Neural cell (in vitro differentiated cells): ENCODE measurements around the gene TNC. TPM values are rescaled to one million over a fixed set of nuclear protein-coding genes. Genes with fewer than 3 reads are reported as not detected.

Experiments
- H2AFZ ChIP-seq: fragments of 200-600, 300-800 bp; sonication (generic), shearing (Covaris generic); 2 replicates; pipeline ENCODE4 v1.6.0; 2014; ENCODE audit warnings: low read depth, mild to moderate bottlenecking, antibody characterized with exemption, low read length, moderate library complexity
- H3F3A ChIP-seq: fragments of 200-600 bp; shearing (Covaris generic); 2 replicates; pipeline ENCODE4 v1.6.1; 2016; ENCODE audit warnings: mild to moderate bottlenecking, moderate library complexity, mixed read lengths, antibody characterized with exemption, low read length; ENCODE audit not compliant: insufficient read depth, poor library complexity, severe bottlenecking
- H3K27ac ChIP-seq: fragments of 200-600, 300-800 bp; sonication (generic), shearing (Covaris generic); 2 replicates; pipeline ENCODE4 v1.5.1; 2014; ENCODE audit warnings: mild to moderate bottlenecking, low read length, moderate library complexity
- H3K27me3 ChIP-seq: fragments of 300-800, 200-600 bp; sonication (generic), shearing (Covaris generic); 2 replicates; pipeline ENCODE4 v1.6.0; 2014; ENCODE audit warnings: mild to moderate bottlenecking, low read depth, low read length, moderate library complexity; ENCODE audit not compliant: insufficient read depth
- H3K36me3 ChIP-seq: fragments of 300-800, 200-600 bp; sonication (generic), shearing (Covaris generic); 2 replicates; pipeline ENCODE4 v1.5.1; 2014; ENCODE audit warnings: mild to moderate bottlenecking, antibody characterized with exemption, low read length, moderate library complexity; ENCODE audit not compliant: insufficient read depth
- H3K4me2 ChIP-seq: fragments of 300-800, 200-600 bp; sonication (generic), shearing (Covaris generic); 2 replicates; pipeline ENCODE4 v1.6.0; 2014; ENCODE audit warnings: mild to moderate bottlenecking, low read length
- H3K4me3 ChIP-seq: fragments of 300-800, 200-600 bp; sonication (generic), shearing (Covaris generic); 2 replicates; pipeline ENCODE4 v1.5.1; 2014; ENCODE audit warnings: mild to moderate bottlenecking, low read length, moderate library complexity
- H3K79me2 ChIP-seq: fragments of 200-600 bp; shearing (Covaris generic); replicated peaks from 2 replicates; pipeline ENCODE4 v1.6.0; 2014; ENCODE audit warnings: mild to moderate bottlenecking, low read length, moderate library complexity; ENCODE audit not compliant: insufficient read depth
- H3K9ac ChIP-seq: fragments of 300-800, 200-600 bp; sonication (generic), shearing (Covaris generic); 2 replicates; pipeline ENCODE4 v1.6.1; 2016; ENCODE audit warnings: mild to moderate bottlenecking, low read length, mixed read lengths
- H3K9me2 ChIP-seq: fragments of 200-600 bp; shearing (Covaris generic); 2 replicates; pipeline ENCODE4 v1.6.1; 2016; ENCODE audit warnings: mild to moderate bottlenecking, low read length, mixed read lengths; ENCODE audit not compliant: insufficient read depth
- H3K9me3 ChIP-seq: fragments of 200-600, 300-800 bp; sonication (generic), shearing (Covaris generic); 2 replicates; pipeline ENCODE4 v1.6.1; 2016; ENCODE audit warnings: mild to moderate bottlenecking, mixed run types, low read length, moderate library complexity, mixed read lengths
- H4K20me1 ChIP-seq: fragments of 200-600 bp; shearing (Covaris generic); 2 replicates; pipeline ENCODE4 v1.6.1; 2016; ENCODE audit warnings: mild to moderate bottlenecking, mixed run types; ENCODE audit not compliant: insufficient read depth
- EP300 ChIP-seq: fragments of 450-650 bp; conservative IDR thresholded peaks from 2 replicates; pipeline ENCODE4 v1.6.1; 2014; ENCODE audit warnings: antibody characterized with exemption, mild to moderate bottlenecking, moderate library complexity; ENCODE audit not compliant: poor library complexity, severe bottlenecking
- EZH2 ChIP-seq: fragments of 200-600, 300-800 bp; shearing (Covaris generic), sonication (generic); IDR thresholded peaks from 2 replicates; pipeline ENCODE4 v1.6.1; 2014; ENCODE audit warnings: antibody characterized with exemption, low read length, borderline replicate concordance, mild to moderate bottlenecking; ENCODE audit not compliant: insufficient read depth, poor library complexity, severe bottlenecking
- MXI1 ChIP-seq: fragments of 450-650 bp; conservative IDR thresholded peaks from 2 replicates; pipeline ENCODE4 v1.6.1; 2014; ENCODE audit warnings: antibody characterized with exemption, mild to moderate bottlenecking; ENCODE audit not compliant: poor library complexity, severe bottlenecking
- POLR2AphosphoS5 ChIP-seq: IDR thresholded peaks from 2 replicates; pipeline ENCODE4 v1.6.1; 2012
- RAD21 ChIP-seq: fragments of 450-650 bp; conservative IDR thresholded peaks from 2 replicates; pipeline ENCODE4 v1.6.1; 2014; ENCODE audit warnings: antibody characterized with exemption, mild to moderate bottlenecking, moderate library complexity
- SMC3 ChIP-seq: fragments of 450-650 bp; conservative IDR thresholded peaks from 2 replicates; pipeline ENCODE4 v1.6.1; 2014; ENCODE audit warnings: antibody characterized with exemption, mild to moderate bottlenecking, moderate library complexity; ENCODE audit not compliant: poor library complexity
- TAF1 ChIP-seq: IDR thresholded peaks from 2 replicates; pipeline ENCODE4 v1.6.1; 2012; ENCODE audit warnings: low read depth
- polyA plus RNA-seq: library from polyadenylated mRNA; depleted of rRNA; stranded (reverse); fragments of >200 nt; gene quantifications from 2 replicates; pipeline ENCODE4 v1.2.3, GENCODE V29; 2014
- TF ChIP-seq, protein P1 (sequence below): fragments of 450-650 bp; IDR thresholded peaks from 2 replicates; pipeline ENCODE4 v1.5.1; 2014; ENCODE audit warnings: antibody characterized with exemption, mild to moderate bottlenecking, moderate library complexity; ENCODE audit not compliant: poor library complexity, severe bottlenecking
- TF ChIP-seq, protein P2 (sequence below): IDR thresholded peaks from 2 replicates; pipeline ENCODE4 v1.6.1; 2012; ENCODE audit warnings: borderline replicate concordance

TNC gene
- polyA plus RNA-seq, 1 donor from 2014 or later: 2.1 TPM

DNA sequence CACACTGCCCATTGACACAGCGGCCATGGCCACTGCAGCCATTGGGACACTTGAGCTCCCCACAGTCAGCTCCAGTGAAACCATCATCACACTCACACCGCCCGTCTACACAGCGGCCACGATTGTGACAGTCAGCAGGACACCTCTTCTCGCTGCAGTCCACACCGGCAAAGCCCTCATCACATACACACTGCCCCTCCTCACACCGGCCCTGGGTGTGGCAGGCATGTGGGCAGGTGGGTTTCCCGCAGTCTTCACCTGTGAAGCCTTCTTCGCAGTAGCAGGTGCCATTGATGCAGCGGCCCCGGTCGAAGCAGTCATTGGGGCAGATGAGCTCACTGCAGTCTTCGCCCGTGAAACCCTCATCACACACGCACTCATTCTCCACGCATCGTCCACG, 31.5 kb downstream of the TNC start:
- Histone ChIP-seq H3F3A (no peaks in the 10 kb centered on the region), H3K4me2 (no peak overlapping the region)

DNA sequence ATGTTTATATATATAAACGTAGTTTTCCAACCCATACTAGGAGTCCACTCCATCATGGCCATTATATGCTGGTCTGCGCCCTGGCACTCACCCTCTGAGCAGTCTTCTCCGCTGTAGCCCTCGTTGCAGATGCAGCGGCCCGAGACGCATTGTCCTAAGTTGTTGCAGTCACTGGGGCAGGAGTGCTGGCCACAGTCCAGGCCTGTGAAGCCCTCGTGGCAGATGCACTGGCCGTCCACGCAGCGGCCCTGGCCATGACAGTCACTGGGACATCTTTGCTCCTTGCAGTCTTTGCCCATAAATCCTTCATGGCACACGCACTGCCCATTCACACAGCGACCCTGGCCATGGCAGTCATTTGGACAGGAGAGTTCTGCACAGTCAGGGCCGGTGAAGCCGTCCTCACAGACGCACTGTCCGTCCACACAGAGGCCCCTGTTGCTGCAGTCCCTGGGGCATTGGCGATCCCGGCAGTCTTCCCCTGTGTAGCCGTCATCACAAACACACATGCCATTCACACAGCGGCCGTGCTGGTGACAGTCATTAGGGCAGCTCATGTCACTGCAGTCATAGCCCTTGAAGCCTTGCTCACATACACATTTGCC, 32.1 kb downstream of the TNC start:
- Histone ChIP-seq H3K9me3 (no peaks in the 10 kb centered on the region), H3K79me2 (no peaks in the 10 kb centered on the region), H3K36me3 (no peaks in the 10 kb centered on the region), H3K4me3 (no peak overlapping the region), H3K27me3 (no peaks in the 10 kb centered on the region), H3K27ac (no peak overlapping the region), H4K20me1 (no peaks in the 10 kb centered on the region), H3F3A (no peaks in the 10 kb centered on the region), H3K9me2 (no peaks in the 10 kb centered on the region), H2AFZ (no peak overlapping the region), H3K4me2 (no peak overlapping the region), H3K9ac (no peak overlapping the region)
- TF ChIP-seq EZH2 (no peak), MXI1 (no peak), EP300 (no peak), RAD21 (no peak)
- TF ChIP-seq, protein P1, sequence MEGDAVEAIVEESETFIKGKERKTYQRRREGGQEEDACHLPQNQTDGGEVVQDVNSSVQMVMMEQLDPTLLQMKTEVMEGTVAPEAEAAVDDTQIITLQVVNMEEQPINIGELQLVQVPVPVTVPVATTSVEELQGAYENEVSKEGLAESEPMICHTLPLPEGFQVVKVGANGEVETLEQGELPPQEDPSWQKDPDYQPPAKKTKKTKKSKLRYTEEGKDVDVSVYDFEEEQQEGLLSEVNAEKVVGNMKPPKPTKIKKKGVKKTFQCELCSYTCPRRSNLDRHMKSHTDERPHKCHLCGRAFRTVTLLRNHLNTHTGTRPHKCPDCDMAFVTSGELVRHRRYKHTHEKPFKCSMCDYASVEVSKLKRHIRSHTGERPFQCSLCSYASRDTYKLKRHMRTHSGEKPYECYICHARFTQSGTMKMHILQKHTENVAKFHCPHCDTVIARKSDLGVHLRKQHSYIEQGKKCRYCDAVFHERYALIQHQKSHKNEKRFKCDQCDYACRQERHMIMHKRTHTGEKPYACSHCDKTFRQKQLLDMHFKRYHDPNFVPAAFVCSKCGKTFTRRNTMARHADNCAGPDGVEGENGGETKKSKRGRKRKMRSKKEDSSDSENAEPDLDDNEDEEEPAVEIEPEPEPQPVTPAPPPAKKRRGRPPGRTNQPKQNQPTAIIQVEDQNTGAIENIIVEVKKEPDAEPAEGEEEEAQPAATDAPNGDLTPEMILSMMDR: no peak
- TF ChIP-seq, protein P2, sequence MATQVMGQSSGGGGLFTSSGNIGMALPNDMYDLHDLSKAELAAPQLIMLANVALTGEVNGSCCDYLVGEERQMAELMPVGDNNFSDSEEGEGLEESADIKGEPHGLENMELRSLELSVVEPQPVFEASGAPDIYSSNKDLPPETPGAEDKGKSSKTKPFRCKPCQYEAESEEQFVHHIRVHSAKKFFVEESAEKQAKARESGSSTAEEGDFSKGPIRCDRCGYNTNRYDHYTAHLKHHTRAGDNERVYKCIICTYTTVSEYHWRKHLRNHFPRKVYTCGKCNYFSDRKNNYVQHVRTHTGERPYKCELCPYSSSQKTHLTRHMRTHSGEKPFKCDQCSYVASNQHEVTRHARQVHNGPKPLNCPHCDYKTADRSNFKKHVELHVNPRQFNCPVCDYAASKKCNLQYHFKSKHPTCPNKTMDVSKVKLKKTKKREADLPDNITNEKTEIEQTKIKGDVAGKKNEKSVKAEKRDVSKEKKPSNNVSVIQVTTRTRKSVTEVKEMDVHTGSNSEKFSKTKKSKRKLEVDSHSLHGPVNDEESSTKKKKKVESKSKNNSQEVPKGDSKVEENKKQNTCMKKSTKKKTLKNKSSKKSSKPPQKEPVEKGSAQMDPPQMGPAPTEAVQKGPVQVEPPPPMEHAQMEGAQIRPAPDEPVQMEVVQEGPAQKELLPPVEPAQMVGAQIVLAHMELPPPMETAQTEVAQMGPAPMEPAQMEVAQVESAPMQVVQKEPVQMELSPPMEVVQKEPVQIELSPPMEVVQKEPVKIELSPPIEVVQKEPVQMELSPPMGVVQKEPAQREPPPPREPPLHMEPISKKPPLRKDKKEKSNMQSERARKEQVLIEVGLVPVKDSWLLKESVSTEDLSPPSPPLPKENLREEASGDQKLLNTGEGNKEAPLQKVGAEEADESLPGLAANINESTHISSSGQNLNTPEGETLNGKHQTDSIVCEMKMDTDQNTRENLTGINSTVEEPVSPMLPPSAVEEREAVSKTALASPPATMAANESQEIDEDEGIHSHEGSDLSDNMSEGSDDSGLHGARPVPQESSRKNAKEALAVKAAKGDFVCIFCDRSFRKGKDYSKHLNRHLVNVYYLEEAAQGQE: no peak

More for the DNA sequence above, 31.5 kb downstream of the TNC start:
- no peaks in the 10 kb centered on the region for H3K9me3 ChIP-seq
- H3K36me3 ChIP-seq: no peaks in the 10 kb centered on the region
- no peak overlapping the region for H2AFZ ChIP-seq
- no peaks in the 10 kb centered on the region for H4K20me1 ChIP-seq
- H3K9me2 ChIP-seq: no peaks in the 10 kb centered on the region
- no peak overlapping the region for H3K9ac ChIP-seq
- no peak overlapping the region for H3K4me3 ChIP-seq
- H3K79me2 ChIP-seq: no peaks in the 10 kb centered on the region
- TF ChIP-seq RAD21: no peak
- no peak for TF ChIP-seq EP300
- TF ChIP-seq MXI1: no peak
- TF ChIP-seq EZH2: no peak
- TF ChIP-seq SMC3: no peak
- TF ChIP-seq POLR2AphosphoS5: no peak
- TF ChIP-seq, protein P1: no peak
- TF ChIP-seq, protein P2: no peak
- TF ChIP-seq TAF1: no peak
- H3K27ac ChIP-seq: no peak overlapping the region
- no peaks in the 10 kb centered on the region for H3K27me3 ChIP-seq
